ENCODE measurements around the gene WDTC1.

Gene WDTC1

DNA sequence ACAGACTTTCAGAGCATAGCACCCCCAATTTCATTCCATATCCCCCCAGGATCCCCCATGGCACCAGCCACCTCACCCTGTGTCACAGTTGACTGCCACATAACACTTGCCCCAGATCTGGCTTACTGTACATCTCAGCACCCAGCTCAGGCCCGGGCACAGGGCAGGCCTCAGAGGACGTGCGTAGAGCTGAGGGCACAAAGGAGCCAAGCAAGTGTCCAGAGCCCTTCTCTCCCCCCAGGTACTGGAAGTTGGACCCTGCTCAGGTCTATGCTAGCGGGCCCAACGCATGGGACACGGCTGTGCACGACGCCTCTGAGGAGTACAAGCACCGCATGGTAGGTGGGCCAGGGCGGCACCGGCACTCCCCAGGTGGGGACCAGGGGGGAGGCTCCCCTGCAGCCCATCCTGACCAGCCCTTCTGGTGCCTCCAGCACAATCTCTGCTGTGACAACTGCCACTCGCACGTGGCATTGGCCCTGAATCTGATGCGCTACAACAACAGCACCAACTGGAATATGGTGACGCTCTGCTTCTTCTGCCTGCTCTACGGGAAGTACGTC is 99.4 kb downstream of the WDTC1 start:
- Histone ChIP-seq H3K27ac (ENCODE audit: low read depth, low read length, poor library complexity, severe bottlenecking) (no peak overlapping the region), H4K20me1 (ENCODE audit: insufficient read depth, low read length) (no peaks in the 10 kb centered on the region), H3K9me3 (ENCODE audit: low read length) (no peaks in the 10 kb centered on the region), H3K4me3 (ENCODE audit: low read depth, low read length, poor library complexity, severe bottlenecking) (no peak overlapping the region), H3K9me2 (ENCODE audit: low read depth, low read length) (no peaks in the 10 kb centered on the region), H3K4me1 (ENCODE audit: insufficient read depth, low read length, severe bottlenecking) (peaks cover 7% of the 10 kb centered on the region), H3F3A (ENCODE audit: insufficient read depth, low read length) (no peaks in the 10 kb centered on the region), H3K36me3 (ENCODE audit: insufficient read depth, low read length) (peaks cover 69% of the 10 kb centered on the region), H3K79me2 (ENCODE audit: insufficient read depth, low read length) (peaks cover 8% of the 10 kb centered on the region; the same call in 1 of the 2 replicates), H2AFZ (ENCODE audit: low read length) (no peak overlapping the region), H3K27me3 (ENCODE audit: insufficient read depth, low read length) (no peaks in the 10 kb centered on the region), H3K9ac (ENCODE audit: low read length) (no peak overlapping the region), H3K4me2 (ENCODE audit: low read length) (no peak overlapping the region)
- TF ChIP-seq, protein P1, sequence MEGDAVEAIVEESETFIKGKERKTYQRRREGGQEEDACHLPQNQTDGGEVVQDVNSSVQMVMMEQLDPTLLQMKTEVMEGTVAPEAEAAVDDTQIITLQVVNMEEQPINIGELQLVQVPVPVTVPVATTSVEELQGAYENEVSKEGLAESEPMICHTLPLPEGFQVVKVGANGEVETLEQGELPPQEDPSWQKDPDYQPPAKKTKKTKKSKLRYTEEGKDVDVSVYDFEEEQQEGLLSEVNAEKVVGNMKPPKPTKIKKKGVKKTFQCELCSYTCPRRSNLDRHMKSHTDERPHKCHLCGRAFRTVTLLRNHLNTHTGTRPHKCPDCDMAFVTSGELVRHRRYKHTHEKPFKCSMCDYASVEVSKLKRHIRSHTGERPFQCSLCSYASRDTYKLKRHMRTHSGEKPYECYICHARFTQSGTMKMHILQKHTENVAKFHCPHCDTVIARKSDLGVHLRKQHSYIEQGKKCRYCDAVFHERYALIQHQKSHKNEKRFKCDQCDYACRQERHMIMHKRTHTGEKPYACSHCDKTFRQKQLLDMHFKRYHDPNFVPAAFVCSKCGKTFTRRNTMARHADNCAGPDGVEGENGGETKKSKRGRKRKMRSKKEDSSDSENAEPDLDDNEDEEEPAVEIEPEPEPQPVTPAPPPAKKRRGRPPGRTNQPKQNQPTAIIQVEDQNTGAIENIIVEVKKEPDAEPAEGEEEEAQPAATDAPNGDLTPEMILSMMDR (IDR thresholded peaks at IDR 0.05; ENCODE audit: low read length), result no peak
- TF ChIP-seq EZH2 (IDR thresholded peaks at IDR 0.05; ENCODE audit: borderline replicate concordance, low read length), result no peak

DNA sequence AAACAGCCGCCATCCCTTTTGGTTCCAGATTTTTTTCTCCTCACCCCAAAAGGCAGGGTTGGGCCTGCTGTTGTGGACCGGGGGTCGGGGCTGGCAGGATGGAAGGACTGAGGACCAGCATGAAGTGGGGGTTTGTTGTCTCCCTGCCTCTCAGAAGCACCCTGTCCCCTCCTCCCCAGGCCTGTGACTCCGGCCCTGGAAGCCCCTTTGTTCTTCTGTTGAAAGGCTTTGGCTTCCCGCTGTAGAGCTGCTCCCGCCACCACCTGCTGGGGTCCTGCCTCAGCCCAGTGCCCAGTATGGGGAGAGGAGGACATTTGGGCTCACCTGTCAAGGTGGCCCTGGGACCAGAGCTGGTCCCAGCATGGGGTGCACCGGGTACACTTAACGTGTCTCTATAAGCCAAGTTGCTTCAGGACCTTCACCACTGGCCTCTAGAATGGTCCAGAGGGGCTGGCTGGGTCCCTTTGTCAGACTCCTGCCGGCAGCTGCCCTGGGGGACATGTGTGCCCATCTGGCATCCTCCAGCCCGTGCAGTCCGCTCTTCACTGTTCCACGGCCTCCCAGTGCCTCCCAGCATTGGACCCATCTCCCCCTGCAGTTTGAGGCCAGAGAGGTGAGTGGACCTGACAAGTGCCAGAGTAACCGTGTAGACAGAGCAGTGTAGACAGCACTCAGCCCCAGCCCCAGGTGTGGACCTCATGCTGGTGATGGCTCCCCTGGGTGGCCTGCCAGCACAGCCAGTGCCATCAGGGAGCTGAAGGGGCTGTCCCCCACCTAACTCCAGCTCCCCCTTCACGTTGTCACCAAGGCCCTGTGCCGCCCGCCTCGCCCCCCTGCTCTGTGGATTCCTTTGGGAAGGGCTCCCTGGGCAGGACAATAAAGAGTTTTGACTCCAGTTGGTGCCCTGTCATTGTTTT is 101.3 kb downstream of the WDTC1 start:
- H3K27ac ChIP-seq (ENCODE audit: low read depth, low read length, poor library complexity, severe bottlenecking), result no peak overlapping the region

DNA sequence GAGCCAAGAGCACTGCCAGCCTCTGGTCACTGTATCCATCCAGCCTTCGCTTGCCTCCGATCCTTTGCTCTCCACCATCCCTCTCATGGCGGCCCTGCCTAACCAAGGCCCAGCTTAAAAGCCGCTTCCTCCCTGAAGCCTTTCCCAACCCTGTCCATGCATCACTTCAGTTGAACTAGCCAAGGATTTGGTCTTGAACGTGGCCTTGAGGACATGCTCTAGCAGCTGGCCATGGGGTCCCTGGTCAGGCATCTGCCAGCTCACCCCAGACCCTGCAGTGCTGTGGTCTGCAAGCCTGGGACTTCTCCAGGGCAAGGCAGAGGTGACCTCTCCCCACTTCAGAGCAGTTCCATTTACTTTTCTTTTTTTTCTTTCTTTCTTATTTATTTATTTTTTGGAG is 102.3 kb downstream of the WDTC1 start:
- Histone ChIP-seq H3K27me3 (ENCODE audit: insufficient read depth, low read length) (no peaks in the 10 kb centered on the region), H3K79me2 (ENCODE audit: insufficient read depth, low read length) (no peaks in the 10 kb centered on the region), H3K4me2 (ENCODE audit: low read length) (no peak overlapping the region), H3F3A (ENCODE audit: insufficient read depth, low read length) (no peaks in the 10 kb centered on the region), H4K20me1 (ENCODE audit: insufficient read depth, low read length) (no peaks in the 10 kb centered on the region), H2AFZ (ENCODE audit: low read length) (no peak overlapping the region), H3K4me3 (ENCODE audit: low read depth, low read length, poor library complexity, severe bottlenecking) (no peak overlapping the region), H3K9ac (ENCODE audit: low read length) (no peak overlapping the region), H3K36me3 (ENCODE audit: insufficient read depth, low read length) (peaks cover 51% of the 10 kb centered on the region), H3K27ac (ENCODE audit: low read depth, low read length, poor library complexity, severe bottlenecking) (no peak overlapping the region), H3K9me2 (ENCODE audit: low read depth, low read length) (no peaks in the 10 kb centered on the region), H3K9me3 (ENCODE audit: low read length) (no peaks in the 10 kb centered on the region), H3K4me1 (ENCODE audit: insufficient read depth, low read length, severe bottlenecking) (peaks cover 17% of the 10 kb centered on the region)
- TF ChIP-seq, protein P1 (IDR thresholded peaks at IDR 0.05; ENCODE audit: low read length), result no peak
- no peak for TF ChIP-seq EZH2 (IDR thresholded peaks at IDR 0.05; ENCODE audit: borderline replicate concordance, low read length)

More for the DNA sequence above, 101.3 kb downstream of the WDTC1 start:
- Histone ChIP-seq H3K27me3 (ENCODE audit: insufficient read depth, low read length) (no peaks in the 10 kb centered on the region), H3K4me1 (ENCODE audit: insufficient read depth, low read length, severe bottlenecking) (peaks cover 7% of the 10 kb centered on the region), H3K4me3 (ENCODE audit: low read depth, low read length, poor library complexity, severe bottlenecking) (no peak overlapping the region), H3K9me3 (ENCODE audit: low read length) (no peaks in the 10 kb centered on the region), H3F3A (ENCODE audit: insufficient read depth, low read length) (no peaks in the 10 kb centered on the region), H3K9me2 (ENCODE audit: low read depth, low read length) (no peaks in the 10 kb centered on the region), H3K36me3 (ENCODE audit: insufficient read depth, low read length) (peaks cover 60% of the 10 kb centered on the region), H3K4me2 (ENCODE audit: low read length) (no peak overlapping the region), H3K79me2 (ENCODE audit: insufficient read depth, low read length) (no peaks in the 10 kb centered on the region), H2AFZ (ENCODE audit: low read length) (no peak overlapping the region), H4K20me1 (ENCODE audit: insufficient read depth, low read length) (no peaks in the 10 kb centered on the region), H3K9ac (ENCODE audit: low read length) (no peak overlapping the region)
- TF ChIP-seq, protein P1 (IDR thresholded peaks at IDR 0.05; ENCODE audit: low read length), result no peak
- no peak for TF ChIP-seq EZH2 (IDR thresholded peaks at IDR 0.05; ENCODE audit: borderline replicate concordance, low read length)
